ENCODE measurements around the gene KISS1. TPM values are rescaled to one million over a fixed set of nuclear protein-coding genes. Genes with fewer than 3 reads are reported as not detected.

Gene KISS1
- total RNA-seq, 2 experiments from 2014 or later: not detected

DNA sequence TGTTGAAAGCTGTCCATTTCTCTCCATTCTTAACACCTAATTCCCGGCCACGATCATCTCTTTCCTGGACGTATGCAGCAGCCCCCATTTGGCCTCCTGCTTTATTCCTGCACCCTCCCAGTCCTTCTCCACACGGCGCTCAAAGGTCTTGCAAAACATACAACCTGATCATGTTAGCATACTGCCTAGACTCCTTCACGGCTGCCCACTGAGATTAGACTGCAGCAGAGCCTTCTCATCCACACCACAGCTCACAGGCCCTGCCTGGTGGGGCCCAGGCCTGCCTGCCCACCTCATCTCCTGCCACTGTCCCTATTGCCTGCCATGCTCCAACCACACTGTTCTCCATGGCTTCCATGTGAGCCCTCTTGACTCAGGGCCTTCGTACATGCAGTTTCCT, 14.8 kb upstream of the KISS1 start:
- no peak overlapping the region for H3K27ac Mint-ChIP-seq
- no peak overlapping the region for H3K27ac ChIP-seq (ENCODE audit: low read depth in 1 of 2, low read length in 2 of 2)
- DNase-seq: no peak
- ChIA-PET CTCF (no interaction called here), POLR2A (no interaction called here)
- peaks cover 6 to 18% of the 10 kb centered on the region in 2 experiments for H3K27me3 ChIP-seq (ENCODE audit: control insufficient read depth in 1 of 2, insufficient read depth in 2 of 2, low read length in 2 of 2)
- H3K27me3 Mint-ChIP-seq: peaks cover 20% of the 10 kb centered on the region
- intact Hi-C loops (cut with DNase I, micrococcal nuclease): no loop called here
- H3K4me1 ChIP-seq (ENCODE audit: insufficient read depth, low read length): peaks cover 15% of the 10 kb centered on the region
- no peak for ATAC-seq (ENCODE audit: poor library complexity)
- H3K9me3 Mint-ChIP-seq: no peaks in the 10 kb centered on the region
- peaks cover 16% of the 10 kb centered on the region for H3K4me1 Mint-ChIP-seq (ENCODE audit: low read depth)
- H3K4me3 ChIP-seq (ENCODE audit: low read length): no peak overlapping the region
- no peak overlapping the region for H3K4me3 Mint-ChIP-seq
- peaks cover 0 to 10% of the 10 kb centered on the region in 2 experiments for H3K9me3 ChIP-seq (ENCODE audit: control insufficient read depth in 1 of 2, insufficient read depth in 1 of 2, low read length in 2 of 2)
- no peaks in the 10 kb centered on the region for H3K36me3 Mint-ChIP-seq (ENCODE audit: low read depth)
- H3K36me3 ChIP-seq (ENCODE audit: insufficient read depth, low read length): no peaks in the 10 kb centered on the region
- TF ChIP-seq, protein P1, sequence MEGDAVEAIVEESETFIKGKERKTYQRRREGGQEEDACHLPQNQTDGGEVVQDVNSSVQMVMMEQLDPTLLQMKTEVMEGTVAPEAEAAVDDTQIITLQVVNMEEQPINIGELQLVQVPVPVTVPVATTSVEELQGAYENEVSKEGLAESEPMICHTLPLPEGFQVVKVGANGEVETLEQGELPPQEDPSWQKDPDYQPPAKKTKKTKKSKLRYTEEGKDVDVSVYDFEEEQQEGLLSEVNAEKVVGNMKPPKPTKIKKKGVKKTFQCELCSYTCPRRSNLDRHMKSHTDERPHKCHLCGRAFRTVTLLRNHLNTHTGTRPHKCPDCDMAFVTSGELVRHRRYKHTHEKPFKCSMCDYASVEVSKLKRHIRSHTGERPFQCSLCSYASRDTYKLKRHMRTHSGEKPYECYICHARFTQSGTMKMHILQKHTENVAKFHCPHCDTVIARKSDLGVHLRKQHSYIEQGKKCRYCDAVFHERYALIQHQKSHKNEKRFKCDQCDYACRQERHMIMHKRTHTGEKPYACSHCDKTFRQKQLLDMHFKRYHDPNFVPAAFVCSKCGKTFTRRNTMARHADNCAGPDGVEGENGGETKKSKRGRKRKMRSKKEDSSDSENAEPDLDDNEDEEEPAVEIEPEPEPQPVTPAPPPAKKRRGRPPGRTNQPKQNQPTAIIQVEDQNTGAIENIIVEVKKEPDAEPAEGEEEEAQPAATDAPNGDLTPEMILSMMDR (IDR thresholded peaks at IDR 0.05): no peak

DNA sequence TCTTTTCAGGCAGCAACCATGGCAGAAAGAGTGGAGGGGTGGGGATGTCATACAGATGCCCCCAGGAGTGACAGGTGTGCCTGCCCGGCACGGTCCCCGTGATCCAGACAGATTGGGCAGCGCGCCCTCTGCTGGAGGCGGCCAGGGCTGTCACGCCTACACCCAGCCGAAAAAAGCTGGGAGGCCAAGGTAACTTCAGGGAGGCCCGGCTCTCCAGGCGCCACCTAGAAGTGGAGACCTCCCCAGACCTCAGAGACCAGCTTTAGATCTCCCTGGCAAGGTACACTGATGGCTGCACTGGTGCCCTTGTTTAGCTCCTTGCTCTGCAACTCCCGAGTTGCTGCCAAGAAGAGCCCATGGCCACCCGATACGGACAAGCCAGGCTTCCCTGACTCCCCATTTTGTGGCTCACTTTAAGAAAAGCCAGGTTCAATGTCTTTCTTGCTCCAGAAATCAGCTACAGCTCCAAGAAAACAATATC, 10.9 kb upstream of the KISS1 start:
- DNase-seq (peak; percentile 51 to 80 (median 66)), ATAC-seq (ENCODE audit: poor library complexity) (peak; percentile 98)
- no peaks in the 10 kb centered on the region for H3K9me3 ChIP-seq (ENCODE audit: control insufficient read depth in 1 of 2, insufficient read depth in 1 of 2, low read length in 2 of 2)
- CTCF ChIA-PET: interaction anchor here (0.6 to 2.0 kb wide), 8 partner anchors 9 to 570 kb away, joined by 3 to 7 read pairs (median 4); no protein-coding TSS in a partner anchor
- no peaks in the 10 kb centered on the region for H3K9me3 Mint-ChIP-seq
- H3K27ac ChIP-seq (ENCODE audit: low read depth in 1 of 2, low read length in 2 of 2): no peak overlapping the region
- intact Hi-C loops (cut with DNase I, micrococcal nuclease): loop anchor here (1.0 to 5.0 kb wide), 2 partner anchors 45 to 155 kb away; no protein-coding TSS in a partner anchor
- no peak overlapping the region for H3K4me3 ChIP-seq (ENCODE audit: low read length)
- peaks cover 18% of the 10 kb centered on the region for H3K4me1 Mint-ChIP-seq (ENCODE audit: low read depth)
- H3K4me3 Mint-ChIP-seq: no peak overlapping the region
- TF ChIP-seq, protein P1 (IDR thresholded peaks at IDR 0.05): peak; percentile 86
- H3K4me1 ChIP-seq (ENCODE audit: insufficient read depth, low read length): peaks cover 7% of the 10 kb centered on the region
- peaks cover 5 to 14% of the 10 kb centered on the region in 2 experiments for H3K27me3 ChIP-seq (ENCODE audit: control insufficient read depth in 1 of 2, insufficient read depth in 2 of 2, low read length in 2 of 2)
- no peaks in the 10 kb centered on the region for H3K36me3 ChIP-seq (ENCODE audit: insufficient read depth, low read length)
- no peaks in the 10 kb centered on the region for H3K36me3 Mint-ChIP-seq (ENCODE audit: low read depth)
- H3K27ac Mint-ChIP-seq: no peak overlapping the region
- peaks cover 57% of the 10 kb centered on the region for H3K27me3 Mint-ChIP-seq
- POLR2A ChIA-PET: no interaction called here

DNA sequence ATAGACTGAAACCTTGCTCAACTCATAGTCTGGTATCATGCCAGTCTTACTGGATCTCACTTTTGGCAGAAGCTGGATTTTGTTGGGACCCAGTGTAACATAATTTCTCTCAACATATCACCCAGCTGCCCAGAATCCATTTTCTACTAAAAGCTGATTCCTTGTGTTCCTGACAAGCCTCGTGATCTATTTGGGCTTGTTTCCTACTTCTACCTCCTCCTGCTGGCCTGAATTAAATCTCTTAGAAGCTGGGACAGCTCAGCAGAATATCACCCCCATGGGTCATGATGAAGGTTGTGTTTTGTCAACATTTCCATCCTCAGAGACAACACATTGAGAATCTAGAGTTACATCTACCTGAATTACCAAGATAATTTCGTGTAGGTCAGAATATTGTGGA, 9.8 kb upstream of the KISS1 start:
- no peak overlapping the region for H3K27ac Mint-ChIP-seq
- Histone ChIP-seq H3K4me1 (ENCODE audit: insufficient read depth, low read length) (peaks cover 7% of the 10 kb centered on the region), H3K4me3 (ENCODE audit: low read length) (no peak overlapping the region), H3K27ac (ENCODE audit: low read depth in 1 of 2, low read length in 2 of 2) (no peak overlapping the region), H3K9me3 (ENCODE audit: control insufficient read depth in 1 of 2, insufficient read depth in 1 of 2, low read length in 2 of 2) (no peaks in the 10 kb centered on the region), H3K27me3 (ENCODE audit: control insufficient read depth in 1 of 2, insufficient read depth in 2 of 2, low read length in 2 of 2) (peaks cover 5 to 9% of the 10 kb centered on the region in 2 experiments), H3K36me3 (ENCODE audit: insufficient read depth, low read length) (no peaks in the 10 kb centered on the region)
- ChIA-PET CTCF (interaction anchor here (1.7 to 2.0 kb wide), 2 partner anchors 11 to 43 kb away, joined by 3 to 7 read pairs; no protein-coding TSS in a partner anchor), POLR2A (interaction anchor here (0.9 kb wide), 1 partner anchor 580 kb away, joined by 3 read pairs; no protein-coding TSS in a partner anchor)
- no peak for ATAC-seq (ENCODE audit: poor library complexity)
- H3K36me3 Mint-ChIP-seq (ENCODE audit: low read depth): no peaks in the 10 kb centered on the region
- intact Hi-C loops (cut with DNase I, micrococcal nuclease): loop anchor here in 1 of 2 experiments (5.0 kb wide), 1 partner anchor 156 kb away; no protein-coding TSS in a partner anchor
- H3K27me3 Mint-ChIP-seq: peaks cover 59% of the 10 kb centered on the region
- H3K4me3 Mint-ChIP-seq: no peak overlapping the region
- TF ChIP-seq, protein P1 (IDR thresholded peaks at IDR 0.05): no peak
- DNase-seq: no peak
- H3K4me1 Mint-ChIP-seq (ENCODE audit: low read depth): peaks cover 18% of the 10 kb centered on the region
- H3K9me3 Mint-ChIP-seq: no peaks in the 10 kb centered on the region

Data from CD4-positive, alpha-beta T cell (primary cell).